Measurements from ENCODE around the gene ALDOC. TPM values are rescaled to one million over a fixed set of nuclear protein-coding genes. Genes with fewer than 3 reads are reported as not detected.
"Not testable (repeated sequence)": the region's sequence is repeated elsewhere in the genome, so short reads cannot be mapped to it uniquely, and the experiment has no call there.

The ALDOC gene
- total RNA-seq, 4 donors from 2014 or later = 4.1 to 17.8 (median 11.1) TPM

- Histone ChIP-seq H3K27ac (no peak overlapping the region), H3K27me3 (no peaks in the 10 kb centered on the region), H3K4me3 (no peak overlapping the region), H3K9me3 (no peaks in the 10 kb centered on the region), H3K36me3 (no peaks in the 10 kb centered on the region), H3K4me1 (no peaks in the 10 kb centered on the region)
- peak in 1 of 2 donors; percentile 26 for DNase-seq
- intact Hi-C loops (cut with DNase I; ENCODE audit: low total_unique reads) = loop anchor here (10.0 kb wide), 1 partner anchor 68 kb away; no protein-coding TSS in a partner anchor
- TF ChIP-seq POLR2A (IDR thresholded peaks at IDR 0.05) = no peak
- peak; percentile 41 to 58 (median 52) for TF ChIP-seq CTCF (IDR thresholded peaks at IDR 0.05)
Observed at GRCh38 chr17:28612936-28613872, 36.5 kb upstream of the ALDOC start.

GRCh38 chr17:28612531-28612930, 35.8 kb upstream of the ALDOC start:
- no peaks in the 10 kb centered on the region for H3K9me3 ChIP-seq
- H3K27ac ChIP-seq = no peak overlapping the region
- intact Hi-C loops (cut with DNase I; ENCODE audit: low total_unique reads) = loop anchor here (10.0 kb wide), 1 partner anchor 68 kb away; no protein-coding TSS in a partner anchor
- no peaks in the 10 kb centered on the region for H3K27me3 ChIP-seq
- H3K4me1 ChIP-seq = no peaks in the 10 kb centered on the region
- TF ChIP-seq POLR2A (IDR thresholded peaks at IDR 0.05) = no peak
- TF ChIP-seq CTCF (IDR thresholded peaks at IDR 0.05) = no peak
- no peak overlapping the region for H3K4me3 ChIP-seq
- H3K36me3 ChIP-seq = no peaks in the 10 kb centered on the region
- DNase-seq = no peak

GRCh38 chr17:28610376-28610775, 33.7 kb upstream of the ALDOC start:
- intact Hi-C loops (cut with DNase I; ENCODE audit: low total_unique reads) = loop anchor here (10.0 kb wide), 1 partner anchor 66 kb away; no protein-coding TSS in a partner anchor

GRCh38 chr17:28604031-28604430, 27.3 kb upstream of the ALDOC start:
- H3K36me3 ChIP-seq; H3K9me3 ChIP-seq; intact Hi-C loops (cut with DNase I; ENCODE audit: low total_unique reads); H3K27me3 ChIP-seq; H3K4me1 ChIP-seq; H3K4me3 ChIP-seq; DNase-seq; H3K27ac ChIP-seq: not testable (repeated sequence)

More at GRCh38 chr17:28610376-28610775, 33.7 kb upstream of the ALDOC start:
- no peaks in the 10 kb centered on the region for H3K36me3 ChIP-seq
- TF ChIP-seq POLR2A (IDR thresholded peaks at IDR 0.05) (no peak), CTCF (IDR thresholded peaks at IDR 0.05) (no peak)
- no peak for DNase-seq
- no peaks in the 10 kb centered on the region for H3K27me3 ChIP-seq
- no peak overlapping the region for H3K4me3 ChIP-seq
- no peak overlapping the region for H3K27ac ChIP-seq
- no peaks in the 10 kb centered on the region for H3K9me3 ChIP-seq
- no peaks in the 10 kb centered on the region for H3K4me1 ChIP-seq

GRCh38 chr17:28599311-28600184, 22.9 kb upstream of the ALDOC start:
- no peaks in the 10 kb centered on the region for H3K9me3 ChIP-seq
- H3K27ac ChIP-seq = peak overlapping the region; percentile 97
- H3K4me3 ChIP-seq = peak overlapping the region; percentile 53 to 66
- intact Hi-C loops (cut with DNase I; ENCODE audit: low total_unique reads) = no loop called here
- no peaks in the 10 kb centered on the region for H3K27me3 ChIP-seq
- H3K36me3 ChIP-seq = no peaks in the 10 kb centered on the region
- DNase-seq = peak; percentile 62 to 73
- TF ChIP-seq CTCF (IDR thresholded peaks at IDR 0.05) (no peak), POLR2A (IDR thresholded peaks at IDR 0.05) (peak in 1 of 2 donors; percentile 18)
- H3K4me1 ChIP-seq = peaks cover 0 to 4% of the 10 kb centered on the region in 2 donors

Measured in uterus (tissue), 4 donors.